ENCODE data around the gene NEK7.

Gene NEK7

GRCh38 chr1:198352975-198353695, 196.3 kb downstream of the NEK7 start:
- DNase-seq (ENCODE audit: low spot score): no peak

DNA sequence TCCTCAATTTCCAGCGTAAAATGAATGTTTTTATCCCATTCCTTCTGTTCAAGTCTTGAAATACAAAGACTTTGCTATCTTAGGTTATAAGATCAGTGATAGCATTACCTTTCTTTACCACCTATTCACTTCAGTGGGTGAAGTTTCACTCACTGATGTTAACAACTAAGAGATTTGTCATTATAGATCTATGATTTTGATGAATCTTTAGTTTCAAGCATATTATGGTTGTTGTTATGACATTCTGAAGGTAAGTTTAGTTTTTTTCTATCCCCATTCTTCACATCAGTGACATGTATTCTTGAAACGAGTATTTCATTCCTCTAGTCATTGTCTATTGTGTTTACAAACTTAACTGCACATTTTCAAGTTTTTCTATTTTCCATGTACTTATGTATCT, 201.1 kb downstream of the NEK7 start:
- no peak for DNase-seq (ENCODE audit: low spot score)

GRCh38 chr1:198359024-198359653, 202.3 kb downstream of the NEK7 start:
- DNase-seq (ENCODE audit: low spot score): no peak

DNA sequence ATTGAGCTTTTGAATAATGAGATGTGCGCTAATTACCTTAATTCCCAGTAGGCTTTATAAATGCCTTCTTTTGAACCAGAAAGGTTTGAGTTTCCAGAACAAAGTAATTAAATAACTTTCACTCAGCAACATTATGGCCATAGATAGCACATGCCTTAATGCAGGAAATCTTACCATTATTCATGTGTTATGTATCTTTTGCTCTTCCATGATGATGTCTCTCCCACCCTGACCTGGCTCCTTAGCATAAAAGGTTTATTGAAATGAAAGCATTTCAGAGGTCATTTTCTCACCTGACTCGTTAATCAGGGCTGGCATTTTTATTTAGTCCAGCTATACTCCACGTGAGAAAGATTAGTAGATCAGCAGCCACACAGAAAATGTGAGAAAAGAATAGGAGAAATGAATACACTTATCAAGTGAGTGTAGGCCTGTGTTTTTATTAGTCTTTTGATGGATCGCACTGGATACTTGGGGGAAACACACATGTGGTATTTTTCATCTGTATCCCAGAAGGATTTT, 203.5 kb downstream of the NEK7 start:
- no peak for DNase-seq (ENCODE audit: low spot score)

- no peak for DNase-seq (ENCODE audit: low spot score)
Measured at GRCh38 chr1:198361237-198361767, 204.5 kb downstream of the NEK7 start.

DNA sequence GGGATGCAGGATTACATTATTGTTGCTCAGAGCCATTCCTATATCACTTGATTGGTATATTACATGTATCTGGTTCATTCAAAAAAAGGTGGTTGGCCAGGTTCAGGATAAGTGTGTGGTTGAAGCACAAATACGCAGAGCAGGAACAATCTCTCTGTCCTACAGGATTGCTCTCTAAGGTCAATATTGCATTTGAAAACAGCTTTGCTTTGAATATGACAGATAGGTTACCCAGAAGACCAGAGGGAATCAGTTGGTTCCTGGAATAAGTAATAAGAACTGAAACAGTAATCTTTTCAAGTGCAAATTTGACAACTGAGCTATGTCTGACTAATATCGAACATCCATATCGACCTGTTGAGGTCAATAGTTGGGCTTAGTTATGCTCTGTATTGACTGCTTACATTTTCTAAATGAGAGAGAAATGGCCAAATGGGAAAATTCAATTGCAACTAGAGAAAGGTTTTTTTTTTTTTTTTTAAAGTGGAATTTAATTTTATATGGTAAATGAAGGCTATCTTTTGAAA, 206.9 kb downstream of the NEK7 start:
- DNase-seq (ENCODE audit: low spot score): no peak

DNA sequence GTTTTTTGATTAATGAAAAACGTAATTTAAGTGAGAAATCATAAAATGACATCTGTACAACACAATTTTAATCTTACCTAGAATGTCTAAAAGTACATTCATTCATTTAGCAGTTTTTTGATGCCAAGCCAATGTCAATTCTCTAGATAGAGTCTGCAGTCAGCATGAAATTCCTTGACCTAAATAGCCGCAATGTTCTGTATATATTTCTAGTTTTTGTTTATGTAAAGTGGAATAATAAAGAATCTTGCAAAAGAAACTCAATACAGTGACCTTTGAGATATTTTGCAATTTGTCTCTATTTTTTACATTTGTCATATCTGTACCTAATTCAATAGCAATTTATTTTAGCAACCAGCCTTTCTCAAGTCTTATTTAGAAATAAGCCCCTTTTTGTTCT, 207.7 kb downstream of the NEK7 start:
- no peak for DNase-seq (ENCODE audit: low spot score)

GRCh38 chr1:198367296-198367695, 210.5 kb downstream of the NEK7 start:
- no peak for DNase-seq (ENCODE audit: low spot score)

DNA sequence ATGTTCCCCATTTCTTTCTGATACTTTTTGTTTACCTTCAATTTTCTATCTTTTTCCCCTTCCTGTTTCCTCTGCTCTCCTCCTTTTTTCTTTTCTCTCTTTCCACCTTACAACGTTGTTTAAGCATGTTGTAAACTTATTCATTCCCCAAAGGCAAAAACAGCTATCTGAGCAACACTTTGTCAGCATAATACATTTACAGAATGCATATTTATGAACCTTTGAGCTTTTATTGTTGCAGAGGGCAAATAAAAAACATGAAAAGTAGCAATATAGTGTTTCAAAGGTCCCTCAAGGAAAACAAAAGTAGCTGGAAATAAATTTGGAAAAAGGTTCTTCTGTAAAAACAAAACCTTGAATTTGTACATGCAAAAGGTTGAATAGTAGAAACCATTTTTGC, 214.2 kb downstream of the NEK7 start:
- DNase-seq (ENCODE audit: low spot score): no peak

Measured in AG08396 (cell line).